ENCODE measurements around the gene CLCA2. TPM values are rescaled to one million over a fixed set of nuclear protein-coding genes. Genes with fewer than 3 reads are reported as not detected.
A peak's percentile ranks its signal among the peaks of the same experiment; 100 is the strongest.
"Not testable (repeated sequence)": the region's sequence is repeated elsewhere in the genome, so short reads cannot be mapped to it uniquely, and the experiment has no call there.

The CLCA2 gene
- total and polyA plus RNA-seq, 9 donors: 0.07 to 0.25 TPM; not detected in 7

DNA sequence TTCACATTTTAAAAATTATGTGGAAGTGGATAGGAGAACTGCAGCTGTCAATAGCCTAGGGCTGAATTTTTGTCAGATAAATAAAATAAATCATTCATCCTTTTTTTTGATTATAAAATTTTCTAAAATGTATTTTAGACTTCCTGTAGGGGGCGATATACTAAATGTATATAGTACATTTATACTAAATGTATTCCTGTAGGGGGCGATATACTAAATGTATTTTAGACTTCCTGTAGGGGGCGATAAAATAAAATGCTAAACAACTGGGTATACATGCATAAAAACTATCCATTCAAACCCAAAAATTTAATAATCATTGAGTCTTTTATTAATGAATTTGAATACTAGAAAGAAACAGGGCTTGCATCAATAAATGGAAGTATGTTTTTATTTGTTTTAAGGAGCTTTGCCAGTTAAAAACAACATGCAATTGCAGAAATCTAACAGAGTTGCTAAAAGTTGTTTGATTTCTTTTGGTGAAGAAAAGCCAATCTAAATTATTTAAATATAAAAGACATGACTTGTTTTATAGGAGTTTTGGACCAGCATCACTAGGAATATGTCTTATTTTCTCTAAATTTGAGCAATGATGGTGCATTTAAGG lies 76.1 kb downstream of the CLCA2 start:
- no peaks in the 10 kb centered on the region for H3K27me3 ChIP-seq
- no peak overlapping the region for H3K4me3 ChIP-seq
- H3K36me3 ChIP-seq: no peaks in the 10 kb centered on the region
- TF ChIP-seq CTCF (IDR thresholded peaks at IDR 0.05) (peak in 2 of 3 donors; percentile 21 to 27), POLR2A (IDR thresholded peaks at IDR 0.05) (no peak)
- no peak overlapping the region for H3K27ac ChIP-seq
- intact Hi-C loops (cut with DNase I): no loop called here
- WGBS, 3 donors: 28 to 31% (median 29%) methylated on average over 3 of the region's 3 CpGs
- DNase-seq: no peak
- H3K4me1 ChIP-seq (ENCODE audit: insufficient read depth): no peaks in the 10 kb centered on the region
- H3K9me3 ChIP-seq: no peaks in the 10 kb centered on the region

DNA sequence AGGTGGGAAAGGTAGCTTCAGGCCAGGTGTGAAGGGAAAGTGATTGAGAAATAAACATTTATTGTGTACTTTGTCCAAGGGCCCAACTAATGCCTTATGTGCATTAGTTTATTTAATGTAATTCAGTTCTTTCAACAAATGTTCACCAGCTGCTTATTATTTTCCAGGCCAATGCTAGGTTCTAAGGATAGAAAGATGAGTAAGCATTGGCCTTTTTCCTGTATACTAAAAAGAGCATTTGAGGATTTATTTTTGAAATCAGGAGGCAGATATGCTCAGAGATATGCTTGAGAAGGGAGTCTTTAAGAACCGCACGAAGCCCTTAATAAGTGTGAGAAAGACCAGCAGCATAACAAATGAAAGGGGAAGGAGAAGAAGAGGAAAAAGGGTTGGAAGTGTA lies 76.7 kb downstream of the CLCA2 start:
- no peaks in the 10 kb centered on the region for H3K4me1 ChIP-seq (ENCODE audit: insufficient read depth)
- WGBS, 3 donors: 53 to 65% (median 64%) methylated on average over 2 of the region's 2 CpGs
- H3K27ac ChIP-seq: no peak overlapping the region
- no peak overlapping the region for H3K4me3 ChIP-seq
- no peaks in the 10 kb centered on the region for H3K36me3 ChIP-seq
- intact Hi-C loops (cut with DNase I): no loop called here
- no peak for DNase-seq
- no peaks in the 10 kb centered on the region for H3K27me3 ChIP-seq
- H3K9me3 ChIP-seq: no peaks in the 10 kb centered on the region
- no peak for TF ChIP-seq POLR2A (IDR thresholded peaks at IDR 0.05)
- no peak for TF ChIP-seq CTCF (IDR thresholded peaks at IDR 0.05)
- no peak for TF ChIP-seq EP300 (IDR thresholded peaks at IDR 0.05)

DNA sequence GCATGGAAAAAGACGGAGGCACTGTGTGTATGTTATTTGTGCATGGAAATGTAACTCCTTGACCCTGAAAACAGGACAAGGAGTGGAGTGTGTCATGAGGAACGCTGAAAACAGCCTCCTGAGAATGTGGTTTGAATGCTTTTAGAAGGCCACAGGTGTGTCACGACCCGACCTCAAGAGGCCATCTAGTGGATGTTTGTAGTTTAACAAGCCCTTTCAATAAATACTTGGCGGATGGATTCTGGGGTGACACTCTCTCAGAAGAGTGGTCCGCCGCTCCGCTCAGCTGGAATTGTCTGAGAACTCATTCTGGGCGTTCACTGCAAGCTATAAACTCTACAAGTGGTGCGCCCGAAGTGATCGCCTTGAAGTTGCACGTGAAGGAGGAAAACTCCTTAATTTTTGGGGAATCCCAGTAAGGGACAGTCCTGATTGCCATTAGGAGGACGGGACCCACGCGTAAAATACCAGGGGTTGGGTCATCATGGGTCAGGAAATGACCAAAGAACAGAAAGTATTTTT lies 78.2 kb downstream of the CLCA2 start:
- peak overlapping the region in 1 of 2 donors; percentile 73 for H3K27ac ChIP-seq
- H3K36me3 ChIP-seq; H3K4me3 ChIP-seq; H3K27me3 ChIP-seq; intact Hi-C loops (cut with DNase I); H3K4me1 ChIP-seq (ENCODE audit: insufficient read depth); H3K9me3 ChIP-seq: not testable (repeated sequence)
- 65 to 75% (median 74%) methylated on average over 16 of the region's 16 CpGs for WGBS, 3 donors
- DNase-seq: peak in 1 of 5 donors; percentile 34

DNA sequence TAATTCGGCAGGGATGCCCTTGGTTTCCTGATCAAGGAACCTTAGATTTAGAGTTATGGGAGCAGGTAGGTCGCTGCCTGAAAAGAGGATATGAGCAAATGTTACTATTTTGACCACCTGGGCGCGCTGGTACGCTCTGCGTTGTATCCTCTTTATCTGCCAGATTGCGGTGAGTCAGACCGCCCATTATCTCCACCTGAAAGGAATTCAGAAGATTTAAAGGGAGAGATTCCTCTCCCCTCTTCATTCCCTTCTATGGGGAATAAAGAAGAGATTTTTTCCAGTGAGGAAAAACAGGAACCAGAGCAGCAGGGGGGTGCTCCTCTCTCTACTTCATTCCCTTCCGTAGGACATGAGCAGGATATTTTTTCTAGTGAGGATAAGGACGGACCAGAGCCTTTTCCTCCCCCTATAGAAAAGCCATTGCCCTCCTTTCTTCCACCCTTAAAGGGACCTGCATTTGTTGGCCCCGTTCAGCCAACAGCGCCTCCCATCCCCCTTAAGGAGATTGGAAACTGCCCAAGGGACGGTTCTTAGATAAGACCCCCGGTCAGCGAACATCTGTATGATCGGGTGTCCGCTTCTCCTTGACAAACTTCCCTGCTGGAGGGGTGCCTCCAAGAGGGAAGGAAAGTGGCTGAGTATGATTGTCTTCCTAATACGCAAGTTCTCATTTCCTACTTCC lies 78.9 kb downstream of the CLCA2 start:
- DNase-seq: peak; percentile 21 to 48 (median 26)
- Histone ChIP-seq H3K4me1 (ENCODE audit: insufficient read depth) (no peaks in the 10 kb centered on the region), H3K9me3 (no peaks in the 10 kb centered on the region), H3K27ac (peak overlapping the region; percentile 58 to 73), H3K4me3 (no peak overlapping the region), H3K27me3 (no peaks in the 10 kb centered on the region), H3K36me3 (no peaks in the 10 kb centered on the region)
- 21 to 28% (median 26%) methylated on average over 18 of the region's 18 CpGs for WGBS, 3 donors
- no peak for TF ChIP-seq EP300 (IDR thresholded peaks at IDR 0.05)
- TF ChIP-seq POLR2A (IDR thresholded peaks at IDR 0.05): no peak
- intact Hi-C loops (cut with DNase I): no loop called here

DNA sequence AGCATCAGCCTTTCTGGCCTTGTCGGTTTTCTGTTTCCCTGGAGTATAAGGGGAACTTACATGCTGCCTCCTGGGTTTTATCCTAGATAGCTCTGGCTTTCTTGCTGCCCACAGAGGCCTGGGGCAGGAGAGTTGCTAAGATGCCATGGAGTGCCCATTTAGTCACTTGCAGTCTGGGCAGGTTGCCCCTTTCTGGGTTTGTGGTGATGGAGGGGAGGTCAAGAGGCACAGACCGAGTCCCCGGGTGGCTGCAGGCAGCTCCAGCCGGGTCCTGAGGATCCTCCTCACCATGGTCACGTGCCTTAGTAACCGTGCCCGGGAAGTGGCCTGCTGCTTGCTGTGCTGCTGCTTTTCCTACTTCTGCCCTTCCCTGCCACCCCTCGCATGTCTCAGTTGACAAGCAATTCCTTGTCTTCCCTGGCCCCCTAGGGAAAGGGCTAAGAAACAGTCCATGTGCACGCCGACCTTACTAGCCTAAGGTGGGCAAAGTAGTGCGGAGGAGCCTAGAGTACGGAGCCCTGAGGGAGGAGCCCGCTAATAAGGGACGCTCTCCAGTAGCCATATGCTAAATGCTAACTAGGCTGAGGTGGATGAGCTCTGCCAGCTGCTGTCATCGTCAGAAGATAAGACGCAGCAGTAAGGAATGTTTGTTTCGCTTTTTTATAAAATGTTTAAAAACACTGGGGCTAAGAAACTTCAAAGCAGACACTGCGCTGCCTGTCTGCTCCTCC lies 79.6 kb downstream of the CLCA2 start:
- 3 to 5% (median 5%) methylated on average over 18 of the region's 18 CpGs for WGBS, 3 donors
- Histone ChIP-seq H3K4me3 (peak overlapping the region; percentile 24), H3K9me3 (no peaks in the 10 kb centered on the region), H3K27ac (peak overlapping the region; percentile 58 to 73), H3K36me3 (no peaks in the 10 kb centered on the region), H3K4me1 (ENCODE audit: insufficient read depth) (no peaks in the 10 kb centered on the region), H3K27me3 (no peaks in the 10 kb centered on the region)
- peak; percentile 58 to 73 (median 63) for DNase-seq
- TF ChIP-seq EP300 (IDR thresholded peaks at IDR 0.05): no peak
- TF ChIP-seq CTCF (IDR thresholded peaks at IDR 0.05): no peak
- intact Hi-C loops (cut with DNase I): no loop called here
